Inflammatory macrophage (primary cell): ENCODE results near the gene POFUT2.
A peak's percentile ranks its signal among the peaks of the same experiment; 100 is the strongest.

Experiments used
- DNase-seq, 2 donors: peaks; one replicate each; pipeline ENCODE4 v3.0.0-alpha.2; 2020 to 2022

POFUT2 gene

DNA sequence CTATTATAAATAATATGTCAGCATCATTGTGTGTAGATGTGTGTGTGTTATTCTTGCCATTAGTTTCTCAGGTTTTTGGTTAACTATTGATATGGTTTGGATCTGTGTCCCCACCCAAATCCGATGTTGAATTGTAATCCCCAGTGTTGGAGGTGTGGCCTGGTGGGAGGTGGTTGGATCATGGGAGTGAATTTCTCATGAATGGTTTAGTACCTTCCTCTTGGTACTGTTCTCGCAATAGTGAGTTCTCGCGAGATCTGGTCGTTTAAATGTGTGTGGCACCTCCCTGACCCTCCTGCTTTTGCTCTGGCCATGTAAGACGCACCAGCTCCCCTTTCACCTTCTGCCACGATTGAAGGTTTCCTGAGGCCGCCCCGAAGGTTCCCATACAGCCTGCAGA, 9.6 kb upstream of the POFUT2 start:
- DNase-seq = no peak

- DNase-seq = no peak
Observed at GRCh38 chr21:45296638-45297037, 8.9 kb upstream of the POFUT2 start.

- DNase-seq = no peak
Observed at GRCh38 chr21:45295576-45296365, 8.1 kb upstream of the POFUT2 start.

DNA sequence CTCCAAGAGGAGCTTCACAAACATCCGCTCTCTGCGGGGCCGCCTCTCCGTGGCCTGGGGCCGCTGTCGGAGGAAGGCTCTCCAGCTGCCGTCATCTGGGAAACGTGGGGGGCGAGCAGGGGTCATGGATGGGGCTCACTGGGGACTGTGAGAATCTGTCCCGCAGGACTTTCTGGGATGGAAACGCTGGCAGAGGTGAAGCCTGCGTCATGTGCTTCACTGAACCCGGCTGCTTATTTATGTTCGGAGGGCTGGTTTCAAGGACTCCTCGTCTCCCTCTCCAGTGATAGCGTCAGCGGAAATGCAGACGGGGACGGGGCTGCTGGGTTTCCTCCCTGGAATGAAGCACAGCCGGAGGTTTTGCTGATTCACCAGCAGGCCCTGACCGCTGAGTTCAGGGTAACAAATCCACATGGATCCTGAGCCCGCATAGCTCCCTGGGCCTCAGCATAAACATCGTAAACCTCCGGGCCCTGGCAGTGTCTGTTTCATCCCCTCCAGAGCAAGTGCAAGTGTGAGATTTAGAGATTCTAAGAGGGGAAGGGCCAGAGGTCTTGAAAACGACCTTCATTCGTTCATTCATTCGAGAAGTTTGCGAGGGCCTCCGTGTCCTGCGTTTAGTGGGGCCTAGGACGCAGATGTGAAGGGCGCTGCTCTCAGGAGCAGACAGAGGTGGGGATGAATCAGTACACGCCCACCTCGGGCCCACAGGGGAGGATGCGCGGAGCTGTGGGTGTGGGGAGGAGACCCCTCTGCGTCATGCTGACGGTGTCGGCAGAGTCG, 7.0 kb upstream of the POFUT2 start:
- DNase-seq = no peak

DNA sequence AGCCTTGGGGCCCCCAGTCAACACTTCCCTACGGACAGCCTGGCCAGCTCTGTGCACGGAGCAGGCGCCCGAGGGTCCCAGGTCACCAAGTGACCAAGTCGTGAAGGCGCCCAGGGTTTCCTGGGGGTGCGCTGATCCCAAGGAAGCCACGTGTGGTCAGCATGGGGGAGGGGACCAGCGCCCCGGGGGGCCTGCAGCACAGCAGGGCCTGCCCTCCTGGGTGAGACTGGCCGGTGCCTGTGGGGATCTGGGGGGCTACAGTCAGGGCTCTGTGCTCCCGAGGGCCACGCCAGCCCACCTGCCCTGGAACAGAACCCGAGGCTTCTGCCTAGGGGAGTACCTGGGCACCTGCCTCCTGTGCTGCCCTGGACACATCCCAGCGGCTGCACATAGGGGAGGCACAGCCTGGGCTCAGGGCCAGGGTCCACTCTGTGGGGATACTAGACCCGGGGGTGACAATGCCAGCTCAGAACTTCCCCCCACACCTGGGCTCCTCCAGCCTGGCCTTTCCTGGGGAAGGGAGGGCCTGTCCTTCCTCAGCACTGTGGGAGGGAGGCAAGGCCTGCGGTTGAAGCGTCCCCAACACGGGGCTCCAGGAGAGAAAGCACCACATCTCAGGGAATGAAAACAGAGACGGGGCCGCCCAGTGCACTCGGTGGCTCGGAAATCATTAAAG, 6.2 kb upstream of the POFUT2 start:
- no peak for DNase-seq

DNA sequence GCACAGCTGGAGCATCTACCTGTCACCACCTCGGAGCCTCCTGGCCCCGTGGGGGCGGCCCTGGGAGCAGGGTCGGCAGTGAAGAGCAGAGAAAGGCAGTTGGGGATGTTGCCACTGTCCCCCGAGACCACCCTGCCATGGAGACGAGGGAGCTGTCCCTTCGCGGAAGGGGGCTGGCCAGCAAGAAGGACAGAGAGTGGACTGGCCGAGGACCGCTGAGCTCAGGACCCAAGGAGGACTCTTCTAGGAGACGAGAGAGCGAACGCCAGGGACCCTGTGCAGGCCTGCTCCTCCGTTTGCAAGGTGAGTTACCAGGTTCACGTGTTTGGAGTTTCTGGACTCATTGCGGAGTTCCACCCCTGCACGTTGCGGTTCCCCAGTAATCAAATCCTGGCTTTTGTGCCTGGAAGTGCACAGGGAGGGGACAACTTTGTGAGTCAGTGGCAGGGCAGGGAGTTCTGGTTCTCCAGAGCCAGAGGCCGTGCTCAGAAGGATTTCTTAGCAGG, 5.6 kb upstream of the POFUT2 start:
- DNase-seq = no peak

- DNase-seq = peak; percentile 79 to 82
Observed at GRCh38 chr21:45292399-45293219, 4.9 kb upstream of the POFUT2 start.

DNA sequence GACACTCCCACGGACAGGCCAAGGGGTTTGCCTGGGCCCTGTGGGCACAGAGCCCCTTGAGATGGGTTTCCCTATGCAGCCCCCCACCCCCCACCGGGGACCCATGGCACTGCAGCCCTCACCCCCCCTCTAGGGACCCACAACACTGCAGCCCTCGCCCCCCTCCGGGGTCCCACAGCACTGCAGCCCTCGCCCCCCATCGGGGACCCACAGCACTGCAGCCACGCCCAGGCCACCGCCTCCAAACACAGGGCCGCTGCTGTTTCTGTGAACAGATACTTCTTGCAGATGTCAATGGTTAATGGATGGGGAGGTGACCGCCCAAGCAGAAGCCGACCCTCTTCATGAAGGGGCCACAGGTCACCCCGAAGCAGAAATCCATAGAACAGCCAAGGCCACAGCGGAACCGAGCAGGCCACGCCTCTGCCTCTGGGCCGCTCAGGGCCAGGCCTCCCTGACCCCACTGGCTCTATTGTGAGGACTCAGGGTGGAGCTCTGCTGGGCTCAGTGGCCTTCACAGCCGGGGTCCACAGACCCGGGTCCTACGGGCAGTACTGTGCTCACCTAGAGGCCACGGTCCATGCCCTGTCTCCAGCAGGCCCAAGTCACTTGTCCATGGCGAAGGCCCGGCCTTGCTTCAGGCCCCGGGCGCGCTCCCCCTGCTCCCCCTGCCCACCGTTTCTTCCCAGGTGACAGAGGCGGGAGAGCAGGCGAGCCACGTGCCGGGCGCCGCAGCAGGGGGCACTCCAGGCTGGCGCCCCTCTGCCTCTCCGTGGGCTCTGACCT, 4.1 kb upstream of the POFUT2 start:
- no peak for DNase-seq

DNA sequence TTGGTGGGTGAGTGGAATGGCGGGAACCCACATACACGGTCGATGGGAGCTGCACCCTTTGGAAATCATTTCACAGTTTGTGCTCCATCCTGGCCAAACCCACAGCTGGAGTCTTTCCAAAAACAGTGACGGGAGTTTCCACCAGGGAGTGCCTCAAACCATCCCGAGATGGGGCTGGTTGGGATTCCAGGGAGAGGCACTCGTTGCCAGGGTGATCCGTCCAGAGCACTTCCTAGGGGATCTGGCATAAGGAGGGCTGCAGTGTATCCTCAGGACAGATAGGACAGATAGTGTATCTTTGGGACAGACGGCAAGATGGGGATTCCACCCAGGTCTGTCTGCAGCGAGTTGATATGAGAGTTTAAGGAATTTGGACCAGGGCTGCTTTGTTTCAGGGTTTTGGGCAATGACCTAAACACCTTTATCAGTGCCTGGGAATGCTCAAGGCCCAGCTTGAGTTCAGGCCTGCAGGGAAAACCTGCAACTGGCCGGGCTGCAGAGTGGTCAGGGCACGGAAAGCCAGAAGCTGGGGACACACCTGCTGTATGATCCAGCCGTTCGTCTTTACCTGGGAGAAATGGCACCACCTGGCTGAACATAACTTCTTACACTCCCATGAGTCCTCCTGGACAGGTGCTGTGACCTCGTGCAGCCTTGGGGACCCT, 3.4 kb upstream of the POFUT2 start:
- no peak for DNase-seq

GRCh38 chr21:45289655-45290515, 2.2 kb upstream of the POFUT2 start:
- DNase-seq = no peak

GRCh38 chr21:45289134-45289533, 1.4 kb upstream of the POFUT2 start:
- DNase-seq = no peak

- DNase-seq = no peak
Observed at GRCh38 chr21:45288441-45288841, 746 bp upstream of the POFUT2 start.

- no peak for DNase-seq
Observed at GRCh38 chr21:45286671-45287437, 841 bp downstream of the POFUT2 start.

- no peak for DNase-seq
Observed at GRCh38 chr21:45285266-45285931, 2.3 kb downstream of the POFUT2 start.

DNA sequence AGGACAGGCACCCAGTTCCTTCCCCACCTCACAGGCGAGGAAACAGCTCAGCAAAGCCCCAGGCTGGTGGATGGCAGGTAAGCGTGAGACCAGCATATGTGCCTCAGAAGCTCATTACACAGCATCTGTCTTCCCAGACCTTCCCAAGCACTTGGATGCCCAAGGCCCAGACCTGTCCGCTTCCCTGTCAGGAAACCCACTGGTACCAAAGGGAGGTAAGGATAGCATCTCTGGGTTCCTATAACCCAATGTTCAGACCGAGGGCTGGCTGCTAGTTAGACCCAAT, 3.3 kb downstream of the POFUT2 start:
- no peak for DNase-seq

DNA sequence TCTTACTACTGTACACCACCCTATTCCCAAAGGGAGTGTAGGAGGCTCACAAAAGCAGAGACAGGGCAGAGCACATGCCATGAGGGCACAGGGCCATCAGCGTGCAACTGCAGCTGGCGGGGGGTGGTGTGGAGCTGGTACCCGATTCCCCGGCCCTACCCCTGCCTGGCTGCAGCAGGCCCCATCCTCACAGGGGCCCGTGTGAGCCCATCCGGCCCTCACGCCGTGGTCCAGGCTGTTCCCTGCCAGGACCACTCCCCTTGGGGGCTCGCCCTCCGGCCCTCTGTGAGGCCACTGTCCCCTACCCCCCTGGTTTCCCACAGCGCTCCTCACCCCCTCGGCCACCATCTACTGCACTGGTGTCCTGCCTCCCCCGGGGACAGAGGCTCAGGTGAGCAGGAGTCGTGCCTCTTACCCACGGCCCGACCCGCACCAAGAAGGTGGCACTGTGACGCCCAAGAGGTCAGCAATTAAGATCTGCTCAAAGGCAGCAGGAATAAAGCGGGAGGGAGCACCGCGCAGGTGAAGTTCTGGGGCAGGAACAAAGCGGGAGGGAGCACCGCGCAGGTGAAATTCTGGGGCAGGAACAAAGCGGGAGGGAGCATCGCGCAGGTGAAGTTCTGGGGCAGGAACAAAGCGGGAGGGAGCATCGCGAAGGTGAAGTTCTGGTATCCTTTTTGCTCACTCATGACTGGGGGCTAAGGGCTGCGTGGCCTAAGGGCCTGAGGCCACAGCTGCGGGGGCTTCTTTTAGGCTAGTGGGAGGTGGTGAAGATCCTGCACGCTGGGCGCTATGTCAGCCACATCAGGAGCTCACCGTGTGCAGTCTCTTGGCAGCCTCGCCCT, 3.9 kb downstream of the POFUT2 start:
- DNase-seq = no peak

DNA sequence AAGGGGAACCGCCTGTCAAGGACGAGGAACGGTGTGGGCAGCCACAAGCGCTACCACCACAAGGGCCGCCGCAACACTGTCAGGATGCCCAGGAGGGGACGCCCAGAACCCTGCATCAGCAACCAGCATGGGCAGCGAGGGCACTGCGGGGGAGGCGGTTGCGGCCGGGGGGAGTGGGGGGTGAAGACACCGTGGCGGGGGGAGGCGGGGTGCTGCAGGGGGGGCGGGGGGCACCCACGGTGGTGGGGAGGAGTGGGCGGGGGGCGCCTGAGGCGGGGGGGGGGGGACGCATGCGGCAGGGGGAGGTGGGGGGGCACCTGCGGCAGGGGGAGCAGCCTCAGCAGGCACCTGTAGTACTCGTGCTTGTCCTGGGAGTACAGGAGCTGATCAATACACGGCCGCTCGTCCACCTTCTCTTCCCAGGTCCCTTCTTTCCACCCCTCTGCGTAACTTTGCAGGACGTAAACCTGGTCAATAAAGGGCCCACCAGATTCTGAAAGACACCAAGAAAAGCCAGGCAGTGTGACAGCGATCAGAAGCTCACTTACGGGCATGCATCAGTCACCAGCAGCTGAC, 4.6 kb downstream of the POFUT2 start:
- no peak for DNase-seq
